ENCODE measurements around the gene PDSS2.
"Not testable (repeated sequence)": the region's sequence is repeated elsewhere in the genome, so short reads cannot be mapped to it uniquely, and the experiment has no call there.

The PDSS2 gene

DNA sequence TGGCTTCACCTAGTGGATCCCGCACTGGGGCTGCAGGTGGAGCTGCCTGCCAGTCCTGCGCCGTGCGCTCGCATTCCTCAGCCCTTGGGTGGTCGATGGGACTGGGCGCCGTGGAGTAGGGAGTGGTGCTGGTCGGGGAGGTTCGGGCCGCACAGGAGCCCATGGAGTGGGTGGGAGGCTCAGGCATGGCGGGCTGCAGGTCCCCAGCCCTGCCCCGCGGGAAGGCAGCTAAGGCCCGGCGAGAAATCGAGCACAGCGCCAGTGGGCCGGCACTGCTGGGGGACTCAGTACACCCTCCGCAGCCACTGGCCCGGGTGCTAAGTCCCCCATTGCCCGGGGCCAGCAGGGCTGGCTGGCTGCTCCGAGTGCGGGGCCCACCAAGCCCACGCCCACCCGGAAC is 95.2 kb downstream of the PDSS2 start:
- FAIRE-seq: not testable (repeated sequence)

DNA sequence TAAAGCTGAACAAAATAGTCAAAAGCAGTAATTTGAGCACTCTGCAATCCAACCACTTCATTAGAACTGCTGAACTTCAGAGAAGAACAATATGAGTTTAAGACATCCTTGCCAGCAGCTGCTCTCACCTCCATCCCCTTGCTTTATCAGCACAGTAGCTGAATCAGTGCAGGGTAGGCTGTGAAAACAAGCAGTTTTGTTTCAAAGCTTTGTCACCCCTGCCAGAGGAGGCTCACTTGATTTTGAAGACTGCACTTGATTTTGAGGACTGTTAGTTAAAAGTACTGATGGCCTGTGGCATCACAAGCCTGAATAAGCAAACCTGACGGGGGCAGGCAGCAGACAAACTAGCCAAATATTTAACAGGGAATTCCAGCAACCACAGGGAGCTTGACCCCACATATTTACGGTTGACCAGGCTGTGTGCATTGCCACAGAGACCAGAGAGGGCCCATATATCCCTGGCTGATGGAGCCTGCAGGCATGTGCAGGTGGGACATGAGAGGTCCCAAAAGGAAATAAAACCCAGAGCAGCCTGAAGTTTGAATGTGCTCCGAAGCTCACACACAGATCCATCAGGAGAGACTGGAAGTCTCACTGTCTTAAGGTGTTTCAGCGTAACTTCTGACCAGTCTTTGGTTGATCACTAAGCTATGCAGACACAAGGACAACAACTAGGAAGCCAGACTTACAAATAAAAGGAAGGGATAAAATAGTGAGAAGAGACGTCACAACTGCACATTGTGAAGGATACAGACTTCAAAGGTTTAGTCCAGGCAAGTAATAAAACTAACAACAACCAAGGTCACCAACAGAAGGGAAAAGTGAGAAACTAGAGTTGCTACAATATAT is 97.4 kb downstream of the PDSS2 start:
- FAIRE-seq: peak; percentile 65

More for the DNA sequence above, 95.2 kb downstream of the PDSS2 start:
- DNase-seq (ENCODE audit: low spot score): not testable (repeated sequence)

DNA sequence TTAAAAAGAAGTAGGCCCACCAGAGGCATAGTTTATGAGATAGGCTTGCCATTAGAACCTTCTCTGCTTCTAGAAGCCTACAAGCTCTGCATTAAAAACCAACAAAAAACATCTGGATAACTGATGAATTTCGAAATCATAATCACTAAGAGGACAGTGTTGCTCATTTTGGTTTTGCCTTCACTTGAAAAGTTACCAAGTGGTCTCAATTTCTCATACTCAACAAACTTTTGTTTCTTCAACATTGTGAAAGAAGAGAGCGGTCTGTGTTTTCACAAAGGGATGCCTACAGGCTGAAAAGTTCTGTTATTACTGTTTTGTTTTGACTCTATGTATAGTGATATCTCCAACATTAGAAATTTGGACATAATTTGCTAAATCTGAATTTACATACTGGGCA is 98.9 kb downstream of the PDSS2 start:
- DNase-seq (ENCODE audit: low spot score) (no peak), FAIRE-seq (no peak)

More for the DNA sequence above, 97.4 kb downstream of the PDSS2 start:
- DNase-seq (ENCODE audit: low spot score): peak; percentile 38

DNA sequence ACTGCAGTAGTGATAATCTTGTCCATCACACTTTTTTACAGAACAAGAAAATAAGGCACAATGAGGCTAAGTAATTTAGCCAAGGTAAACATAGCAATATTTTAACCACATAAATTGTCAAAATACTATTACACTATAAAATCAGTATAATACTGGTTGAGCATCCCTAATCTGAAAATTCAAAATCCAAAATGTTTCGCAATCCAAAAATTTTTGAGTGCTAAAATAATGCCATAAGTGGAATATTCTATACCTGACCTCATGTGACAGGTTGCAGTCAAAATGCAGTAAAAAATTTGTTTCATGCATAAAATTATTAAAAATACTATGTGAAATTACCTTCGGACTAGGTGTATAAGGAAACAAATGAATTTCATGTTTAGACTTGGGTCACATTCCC is 101.5 kb downstream of the PDSS2 start:
- DNase-seq (ENCODE audit: low spot score) (no peak), FAIRE-seq (no peak)

DNA sequence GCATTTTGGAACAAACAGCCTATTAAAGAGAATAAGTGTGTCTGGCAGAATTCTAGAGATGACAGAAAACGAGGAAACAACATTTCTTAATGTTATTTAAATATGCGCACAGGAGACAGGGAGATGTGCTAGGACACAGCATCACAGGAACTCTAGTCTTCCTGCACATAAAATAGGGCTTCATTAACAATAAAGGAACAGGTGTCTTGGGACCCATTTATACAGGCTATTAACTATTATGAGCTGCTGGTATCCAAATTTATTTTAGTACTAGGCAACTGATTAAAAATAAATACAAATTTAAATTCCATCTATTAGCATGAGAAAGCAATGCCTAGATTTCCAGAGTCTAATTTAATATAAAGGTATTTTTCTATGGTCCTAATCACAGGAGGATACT is 102.3 kb downstream of the PDSS2 start:
- DNase-seq (ENCODE audit: low spot score): no peak
- no peak for FAIRE-seq

DNA sequence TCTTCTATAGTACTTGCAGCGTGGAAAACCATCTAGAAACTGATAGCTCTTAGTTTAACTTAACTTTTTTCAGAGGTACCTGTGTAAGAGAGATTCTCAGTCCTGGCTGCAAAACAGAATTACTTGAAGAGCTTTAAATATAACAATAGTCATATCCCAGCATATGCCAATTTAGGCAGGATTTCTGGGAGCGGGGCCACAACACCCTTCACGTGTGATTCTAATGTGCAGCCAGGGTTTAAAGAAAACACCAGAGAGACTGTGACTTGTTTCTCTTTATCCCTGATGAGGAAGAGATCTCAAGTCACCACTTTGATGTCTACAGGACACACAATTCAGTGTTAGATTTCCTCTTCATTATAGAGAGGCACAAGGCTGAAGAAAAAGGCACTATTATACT is 103.7 kb downstream of the PDSS2 start:
- no peak for FAIRE-seq

DNA sequence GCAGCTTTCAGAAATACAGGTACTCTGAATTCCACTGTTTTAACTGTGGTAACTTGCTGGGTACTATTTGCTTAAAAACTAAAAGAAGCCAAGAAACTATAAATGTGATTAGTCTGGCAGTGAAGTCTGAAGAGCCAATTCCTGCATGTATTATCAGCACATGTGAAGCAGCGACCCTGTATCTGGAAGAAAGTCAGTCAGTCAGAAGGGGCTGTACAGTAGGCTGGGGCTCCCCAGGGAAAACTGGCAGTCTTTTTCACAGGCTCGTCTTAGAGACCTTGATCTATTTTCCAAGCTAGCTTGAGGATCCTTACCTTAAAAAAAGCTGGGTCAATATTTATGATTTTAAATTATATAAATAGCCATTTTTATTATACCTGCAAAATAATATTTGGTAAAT is 104.9 kb downstream of the PDSS2 start:
- DNase-seq (ENCODE audit: low spot score): no peak

More for the DNA sequence above, 103.7 kb downstream of the PDSS2 start:
- DNase-seq (ENCODE audit: low spot score): no peak

DNA sequence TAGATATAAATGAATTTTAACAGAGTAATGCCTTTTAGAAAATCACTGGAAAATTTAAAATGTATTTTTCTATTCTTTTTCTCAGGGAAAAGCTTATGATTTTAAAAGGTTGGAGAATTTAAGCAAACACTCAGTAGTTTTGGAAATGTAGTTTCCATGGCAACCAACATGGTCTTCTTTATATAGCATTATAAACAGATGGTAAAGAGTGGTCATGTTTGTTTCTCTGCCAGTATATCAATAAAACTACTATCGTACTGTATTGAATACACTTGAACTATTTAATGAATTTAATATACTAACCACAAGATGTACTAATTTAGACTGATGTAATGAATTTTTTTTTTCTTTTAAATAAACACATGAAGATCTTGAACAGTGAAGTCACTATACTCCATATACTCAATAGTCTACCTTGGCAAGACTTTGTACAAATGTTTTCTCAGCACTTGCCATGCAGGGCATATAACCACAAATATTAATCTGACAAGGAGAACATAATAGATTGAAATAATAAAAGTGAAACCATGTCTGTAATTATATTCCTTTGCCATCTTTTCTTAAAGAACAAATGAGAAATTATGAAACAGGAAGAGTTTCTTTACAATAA is 105.5 kb downstream of the PDSS2 start:
- no peak for FAIRE-seq
- DNase-seq (ENCODE audit: low spot score): no peak

More for the DNA sequence above, 104.9 kb downstream of the PDSS2 start:
- no peak for FAIRE-seq

DNA sequence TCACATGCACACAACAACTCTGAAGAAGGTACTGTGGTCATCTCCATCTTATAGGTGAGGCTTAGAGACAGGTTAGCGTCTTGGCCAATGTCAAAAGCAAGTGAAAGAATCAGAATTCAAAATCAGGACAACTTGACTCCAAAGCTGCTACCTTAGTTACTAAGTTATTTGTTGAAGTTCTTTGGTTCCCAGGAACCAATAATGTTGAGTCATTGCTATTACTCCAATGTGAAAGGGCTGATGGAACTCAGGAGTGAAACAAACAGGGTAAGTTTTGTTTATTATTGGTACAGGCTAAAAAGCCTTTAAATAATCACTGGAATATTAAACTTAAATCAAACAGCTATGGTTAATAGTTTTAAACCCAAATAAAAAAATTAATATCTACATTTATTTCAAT is 111.1 kb downstream of the PDSS2 start:
- FAIRE-seq (no peak), DNase-seq (ENCODE audit: low spot score) (no peak)

DNA sequence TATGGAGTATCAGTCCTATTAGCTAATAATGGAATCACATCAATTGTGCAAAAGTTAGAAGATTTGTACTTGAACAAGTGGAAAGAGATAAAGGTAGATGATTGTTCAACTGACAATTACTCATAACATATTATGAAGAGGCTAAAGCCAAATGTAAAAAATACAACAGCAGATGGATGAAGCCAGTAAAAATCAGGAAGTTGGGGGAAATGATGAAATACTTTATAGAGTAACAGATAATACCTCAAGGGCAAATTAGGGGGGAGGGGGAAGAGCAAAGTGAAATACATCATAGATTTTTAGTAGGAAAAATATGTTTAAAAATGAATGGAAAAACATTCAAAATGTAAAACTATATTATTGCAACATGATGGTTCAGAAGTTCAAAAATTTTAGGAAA is 114.0 kb downstream of the PDSS2 start:
- DNase-seq (ENCODE audit: low spot score) (no peak), FAIRE-seq (no peak)

DNA sequence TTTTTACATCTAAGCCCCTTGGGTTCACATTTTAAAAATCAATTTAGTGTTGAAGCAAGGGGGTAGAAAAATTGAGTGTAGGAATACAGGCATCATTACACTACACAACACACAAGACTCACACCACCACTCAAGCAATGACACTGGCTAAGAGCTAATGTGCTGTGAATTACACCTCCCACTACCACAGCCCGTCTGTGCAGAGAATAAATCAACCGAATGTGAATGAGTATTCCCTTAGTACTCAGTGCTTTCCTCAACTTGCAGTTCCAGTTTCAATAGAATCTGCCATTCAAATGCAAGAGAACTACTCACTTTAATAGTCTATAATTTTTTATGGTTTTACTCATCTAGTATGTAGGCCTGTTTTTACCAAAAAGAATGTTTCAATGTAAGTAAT is 114.4 kb downstream of the PDSS2 start:
- FAIRE-seq (no peak), DNase-seq (ENCODE audit: low spot score) (no peak)

DNA sequence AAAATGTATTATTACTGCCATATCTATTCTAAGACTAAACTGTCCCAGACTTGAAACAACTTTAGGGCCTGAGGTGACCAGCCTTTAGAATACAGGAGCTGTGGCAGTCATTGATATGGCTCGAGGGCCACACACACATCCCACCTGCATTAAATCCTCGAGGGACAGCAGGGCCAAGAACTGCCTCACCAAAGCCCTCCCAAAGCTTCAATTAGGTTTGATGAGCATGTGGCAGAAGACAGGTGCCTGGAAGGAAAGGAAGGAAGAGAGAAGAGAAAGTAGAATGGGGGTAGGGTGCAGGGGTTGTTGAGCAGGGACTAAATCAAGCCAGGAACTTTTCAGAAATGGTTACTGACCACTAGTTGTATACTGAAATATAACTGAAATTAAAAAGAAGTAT is 115.0 kb downstream of the PDSS2 start:
- DNase-seq (ENCODE audit: low spot score) (no peak), FAIRE-seq (no peak)

DNA sequence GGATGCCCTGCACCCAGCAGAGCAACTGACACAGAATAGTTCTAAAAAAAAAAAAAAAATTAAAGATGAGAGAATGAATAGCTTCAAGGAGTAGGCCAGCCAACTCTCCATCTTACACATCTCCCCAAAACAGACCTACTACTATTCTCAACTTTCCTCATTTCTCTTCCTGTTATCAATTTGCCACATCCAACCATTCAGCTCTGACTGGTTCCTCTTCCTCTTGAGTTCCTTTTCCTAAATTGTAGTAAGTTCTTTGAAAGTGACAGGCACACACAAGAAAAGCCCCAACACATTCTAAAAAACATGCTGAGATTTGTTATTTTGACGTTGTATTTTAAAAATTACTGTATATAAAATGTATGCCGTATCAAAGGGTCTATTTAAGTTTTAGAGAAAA is 117.2 kb downstream of the PDSS2 start:
- no peak for DNase-seq (ENCODE audit: low spot score)
- FAIRE-seq: no peak

DNA sequence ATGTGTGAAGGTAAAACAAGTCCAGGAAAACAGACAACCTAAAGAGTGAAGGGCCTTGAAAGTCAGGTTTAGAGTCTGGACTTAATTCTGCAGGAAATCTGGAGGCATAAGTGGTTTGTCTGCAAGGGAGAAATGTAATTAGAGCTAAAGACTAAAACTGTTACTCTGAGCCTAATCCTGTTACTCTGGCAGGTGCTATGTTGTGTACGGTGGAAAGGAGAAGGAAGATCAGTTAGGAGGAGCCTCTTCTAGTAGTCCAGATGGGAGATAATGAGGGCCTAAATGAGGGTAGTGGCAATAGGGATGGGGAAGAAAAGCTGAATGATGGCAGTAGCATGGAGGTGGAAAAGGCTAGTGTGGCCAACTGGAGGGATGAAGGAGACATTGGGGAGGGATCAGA is 118.5 kb downstream of the PDSS2 start:
- FAIRE-seq (no peak), DNase-seq (ENCODE audit: low spot score) (no peak)

DNA sequence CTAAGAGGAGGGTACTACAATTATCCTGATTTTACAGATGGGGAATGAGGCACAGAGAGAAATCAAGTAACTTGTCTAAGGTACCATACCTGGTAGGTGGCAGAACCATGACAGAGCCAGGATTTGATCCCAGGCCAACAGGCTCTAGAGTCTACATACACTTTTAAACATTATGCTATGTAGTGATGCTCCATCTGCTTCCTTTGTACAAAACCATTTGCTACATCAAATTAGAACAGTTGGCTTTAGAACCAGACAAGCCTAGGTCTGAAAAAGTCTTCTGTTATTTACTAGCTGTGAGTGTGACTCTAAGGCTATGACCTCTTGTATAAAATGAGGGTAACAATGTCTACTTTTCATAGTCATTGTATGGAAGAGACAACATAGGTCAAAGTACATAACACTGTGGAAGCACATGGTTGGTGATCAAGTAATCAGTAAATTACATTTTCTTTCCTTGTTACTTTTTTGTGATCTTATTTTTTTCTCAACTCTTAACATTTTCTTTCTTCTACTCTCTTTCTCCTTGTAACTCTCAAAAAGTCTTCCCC is 122.1 kb downstream of the PDSS2 start:
- FAIRE-seq (no peak), DNase-seq (ENCODE audit: low spot score) (no peak)

DNA sequence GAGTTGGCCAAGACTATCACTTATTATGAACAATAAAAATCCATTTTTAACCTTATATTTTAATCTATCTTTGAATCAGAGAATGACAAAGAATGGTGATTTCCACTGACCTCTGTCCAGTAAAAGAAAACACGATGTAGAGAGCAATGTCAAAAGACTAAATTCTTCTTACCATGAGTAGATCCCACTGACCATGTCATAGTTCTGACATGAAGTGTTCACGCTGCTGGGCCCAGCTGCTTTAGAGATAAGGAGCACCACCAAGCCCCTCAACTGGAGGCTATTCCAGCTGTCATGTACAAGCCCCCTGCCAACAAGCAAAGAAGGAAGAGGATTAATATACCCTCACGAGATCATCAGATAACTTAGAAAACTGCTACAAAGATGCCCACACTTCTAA is 125.3 kb downstream of the PDSS2 start:
- FAIRE-seq (no peak), DNase-seq (ENCODE audit: low spot score) (no peak)

DNA sequence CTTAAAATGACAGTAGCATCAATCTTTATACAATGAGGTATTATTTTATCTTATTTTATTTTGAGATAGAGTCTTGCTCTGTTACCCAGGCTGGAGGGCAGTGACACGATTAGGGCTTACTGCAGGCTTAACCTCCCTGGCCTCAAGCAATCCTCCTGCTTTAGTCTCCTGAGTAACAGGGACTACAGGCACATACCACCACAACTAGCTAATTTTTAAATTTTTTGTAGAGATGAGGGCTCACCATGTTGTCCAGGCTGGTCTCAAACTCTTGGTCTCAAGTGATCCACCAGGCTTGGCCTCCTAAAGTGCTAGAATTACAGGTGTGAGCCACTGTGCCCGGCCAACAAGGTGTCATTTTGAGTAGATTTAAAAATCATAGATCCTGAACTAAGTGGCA is 125.9 kb downstream of the PDSS2 start:
- FAIRE-seq (no peak), DNase-seq (ENCODE audit: low spot score) (no peak)

DNA sequence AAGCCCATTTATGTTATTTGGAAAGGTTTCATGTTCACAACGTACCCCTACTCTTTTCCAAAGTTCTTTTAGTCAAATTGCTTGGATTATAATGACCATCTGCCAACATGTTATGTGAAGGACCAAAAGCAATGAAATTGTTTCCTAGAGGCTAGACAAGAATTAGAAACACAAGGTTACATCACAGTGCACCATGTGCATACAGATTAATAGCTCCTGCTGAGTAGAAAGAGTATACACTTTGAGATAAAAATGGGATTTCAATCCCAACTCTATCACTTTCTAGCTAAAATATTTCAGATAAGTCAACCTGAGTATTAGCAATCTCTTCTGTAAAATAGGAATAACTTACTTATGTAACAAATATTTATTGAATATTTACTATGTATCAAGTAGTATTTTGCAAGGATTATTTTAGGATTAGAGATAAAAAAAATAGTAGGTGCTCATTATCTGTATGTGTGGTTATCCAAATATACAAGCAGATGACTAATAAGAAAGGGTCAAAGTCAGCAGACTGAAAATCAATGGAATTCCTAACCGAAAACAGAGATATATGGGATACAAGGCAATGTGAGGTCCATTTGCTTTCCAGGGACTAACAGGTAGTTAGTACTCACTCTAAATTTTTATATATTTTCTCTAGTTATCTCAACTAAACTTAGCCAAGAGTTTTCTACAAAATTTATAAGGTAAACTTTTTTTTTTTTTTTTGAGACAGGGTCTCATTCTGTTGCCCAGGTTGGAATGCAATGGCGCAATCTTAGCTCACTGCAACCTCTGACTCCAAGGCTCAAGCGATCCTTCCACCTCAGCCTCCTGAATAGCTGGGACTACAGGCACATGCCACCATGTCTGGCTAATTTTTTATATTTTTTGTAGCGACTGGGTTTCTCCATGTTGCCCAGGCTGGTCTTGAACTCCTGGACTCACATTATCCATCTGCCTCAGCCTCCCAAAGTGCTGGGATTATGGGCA is 127.7 kb downstream of the PDSS2 start:
- DNase-seq (ENCODE audit: low spot score) (no peak), FAIRE-seq (no peak)

DNA sequence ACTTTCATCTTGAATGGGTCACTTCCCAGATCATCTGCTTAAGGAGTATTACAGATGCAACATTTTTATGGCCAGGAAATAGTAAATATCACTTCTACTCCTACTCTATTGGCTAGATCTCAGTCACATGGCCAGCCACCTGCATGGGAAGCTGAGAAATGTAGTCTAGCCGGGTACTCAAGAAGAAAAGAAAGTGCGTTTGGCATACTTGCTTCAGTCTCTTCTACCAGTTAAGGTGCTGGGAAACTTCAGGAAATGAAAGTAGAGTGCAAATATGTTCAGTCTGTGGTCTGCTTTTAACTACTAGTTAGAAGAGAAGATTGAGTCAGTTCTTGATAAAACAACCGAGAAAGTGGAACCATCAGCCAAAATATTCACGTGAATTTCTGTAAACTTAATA is 129.2 kb downstream of the PDSS2 start:
- FAIRE-seq: no peak
- no peak for DNase-seq (ENCODE audit: low spot score)

DNA sequence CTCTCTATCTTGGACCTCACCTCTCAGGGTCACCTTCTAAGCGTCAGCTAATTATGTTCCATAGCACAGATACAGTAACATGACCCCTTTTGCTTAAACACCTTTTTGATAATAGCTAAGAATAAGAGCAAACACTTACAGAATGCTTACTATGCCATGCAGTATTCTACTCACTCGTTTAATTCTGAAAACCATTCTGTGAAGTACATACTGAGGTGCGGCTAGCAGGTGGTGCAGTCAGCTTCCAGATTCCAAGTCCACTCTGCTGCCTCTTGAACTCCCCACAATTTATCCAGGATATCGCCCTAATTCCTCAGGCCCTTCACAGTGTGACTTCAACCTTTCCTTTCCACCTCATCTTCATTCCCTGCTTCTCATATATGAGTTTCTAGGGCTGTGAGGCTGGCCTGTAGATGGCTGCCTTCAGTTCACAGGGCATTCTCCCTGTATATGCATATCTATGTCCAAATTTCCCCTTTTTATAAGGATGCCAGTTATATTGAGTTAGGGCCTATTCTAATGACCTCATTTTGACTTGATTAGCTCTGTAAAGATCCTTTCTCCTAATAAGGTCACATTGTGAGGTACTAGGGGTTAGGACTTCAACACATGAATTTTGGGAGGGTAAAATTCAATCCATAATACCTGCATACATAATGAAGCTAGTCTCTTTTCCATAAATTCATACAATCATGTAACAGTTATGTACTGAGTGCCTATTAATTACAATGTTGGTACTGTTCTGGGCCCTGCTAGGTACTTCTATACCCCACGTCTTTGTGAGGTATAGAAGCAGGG is 130.1 kb downstream of the PDSS2 start:
- FAIRE-seq: no peak
- DNase-seq (ENCODE audit: low spot score): no peak

DNA sequence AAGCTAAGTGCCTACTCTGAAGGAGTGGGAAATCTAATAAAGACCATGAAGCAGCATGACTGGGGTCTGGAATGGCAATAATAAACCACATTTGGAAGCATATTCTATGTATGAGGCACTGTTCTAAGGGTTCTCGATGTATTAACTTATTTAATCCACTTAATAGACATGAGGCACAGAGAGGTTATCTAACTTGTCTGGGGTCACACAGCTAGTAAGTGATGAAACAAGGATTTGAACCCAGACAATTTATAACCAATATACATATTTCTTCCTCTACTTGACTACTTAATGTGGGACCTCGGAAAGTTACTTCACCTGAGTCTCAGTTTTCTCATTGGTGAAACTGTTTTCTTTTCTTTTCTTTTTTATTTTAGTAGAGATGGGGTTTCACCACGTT is 131.3 kb downstream of the PDSS2 start:
- FAIRE-seq (no peak), DNase-seq (ENCODE audit: low spot score) (no peak)
